Liver (tissue), 9 donors: ENCODE data around the gene LAMC3. TPM values are rescaled to one million over a fixed set of nuclear protein-coding genes. Genes with fewer than 3 reads are reported as not detected.

ENCODE experiments used
- DNase-seq: peaks from one replicate; pipeline ENCODE4 v3.0.0-alpha.2; 2017; ENCODE audit warnings: low spot score
- H3K27ac ChIP-seq, 2 donors: one replicate each; pipeline ENCODE4 v1.7.0; 2013; ENCODE audit warnings: inconsistent platforms in 2 of 2, low read length in 2 of 2, control low read depth in 1 of 2, low read depth in 1 of 2, mild to moderate bottlenecking in 1 of 2
- H3K27me3 ChIP-seq, 4 donors: one replicate each; pipeline versions ENCODE4 v1.6.1 to v1.7.0; 2013; ENCODE audit warnings: low read length in 3 of 4, inconsistent platforms in 1 of 4, mild to moderate bottlenecking in 1 of 4, moderate library complexity in 1 of 4; ENCODE audit not compliant: control insufficient read depth in 4 of 4, insufficient read depth in 4 of 4
- H3K36me3 ChIP-seq, 4 donors: one replicate each; pipeline versions ENCODE4 v1.6.1 to v1.7.0; 2013; ENCODE audit warnings: low read length in 3 of 4, mild to moderate bottlenecking in 3 of 4, low read depth in 1 of 4, moderate library complexity in 1 of 4; ENCODE audit not compliant: control insufficient read depth in 4 of 4, insufficient read depth in 3 of 4
- H3K4me1 ChIP-seq, 4 donors: one replicate each; pipeline versions ENCODE4 v1.6.1 to v1.7.0; 2013; ENCODE audit warnings: low read length in 3 of 4, mild to moderate bottlenecking in 3 of 4, moderate library complexity in 1 of 4; ENCODE audit not compliant: control insufficient read depth in 4 of 4, insufficient read depth in 4 of 4
- H3K4me3 ChIP-seq, 3 donors: one replicate each; pipeline versions ENCODE4 v1.6.1 to v1.7.0; 2013; ENCODE audit warnings: low read length in 3 of 3, control low read depth in 1 of 3, low read depth in 1 of 3, mild to moderate bottlenecking in 1 of 3
- H3K9ac ChIP-seq, 2 donors: one replicate each; pipeline ENCODE4 v1.7.0; 2013; ENCODE audit warnings: low read length in 2 of 2, mild to moderate bottlenecking in 2 of 2, moderate library complexity in 2 of 2, control low read depth in 1 of 2, low read depth in 1 of 2
- H3K9me3 ChIP-seq, 4 donors: one replicate each; pipeline versions ENCODE4 v1.6.1 to v1.7.0; 2013; ENCODE audit warnings: low read length in 3 of 4; ENCODE audit not compliant: control insufficient read depth in 4 of 4
- CTCF ChIP-seq: fragments of 150-350 bp; IDR thresholded peaks from 2 replicates; pipeline ENCODE4 v1.5.1; 2017; ENCODE audit warnings: improper control_type of control experiment, low read depth, low read length; ENCODE audit not compliant: missing input control
- EGR1 ChIP-seq, 2 donors: IDR thresholded peaks; 2 replicates each; pipeline ENCODE4 v1.6.1; 2016 to 2018; ENCODE audit warnings: antibody characterized with exemption in 2 of 2, low read depth in 2 of 2
- FOXA1 ChIP-seq: IDR thresholded peaks from 2 replicates; pipeline ENCODE4 v1.6.1; 2016; ENCODE audit warnings: antibody characterized with exemption
- GABPA ChIP-seq, 2 donors: IDR thresholded peaks in 1 of 2; conservative IDR thresholded peaks in 1 of 2; 2 replicates each; pipeline ENCODE4 v1.6.1; 2016; ENCODE audit warnings: antibody characterized with exemption in 2 of 2, mild to moderate bottlenecking in 1 of 2, moderate library complexity in 1 of 2
- HNF4G ChIP-seq: IDR thresholded peaks from 2 replicates; pipeline ENCODE4 v1.6.1; 2016; ENCODE audit warnings: antibody characterized with exemption
- JUND ChIP-seq, 2 donors: IDR thresholded peaks; 2 replicates each; pipeline ENCODE4 v1.6.1; 2016; ENCODE audit warnings: antibody characterized with exemption in 2 of 2
- NR2F2 ChIP-seq: IDR thresholded peaks from 2 replicates; pipeline ENCODE4 v1.6.1; 2016; ENCODE audit warnings: antibody characterized with exemption
- RAD21 ChIP-seq, 2 donors: IDR thresholded peaks; 2 replicates each; pipeline ENCODE4 v1.6.1; 2016; ENCODE audit warnings: antibody characterized with exemption in 2 of 2, mild to moderate bottlenecking in 2 of 2
- RXRA ChIP-seq, 2 donors: IDR thresholded peaks; 2 replicates each; pipeline ENCODE4 v1.6.1; 2017 to 2018; ENCODE audit warnings: antibody characterized with exemption in 2 of 2, mild to moderate bottlenecking in 1 of 2
- SP1 ChIP-seq: IDR thresholded peaks from 2 replicates; pipeline ENCODE4 v1.6.1; 2018; ENCODE audit warnings: antibody characterized with exemption, mild to moderate bottlenecking
- TAF1 ChIP-seq: conservative IDR thresholded peaks from 2 replicates; pipeline ENCODE4 v1.6.1; 2016; ENCODE audit warnings: antibody characterized with exemption, mild to moderate bottlenecking
- YY1 ChIP-seq: IDR thresholded peaks from 2 replicates; pipeline ENCODE4 v1.6.1; 2016; ENCODE audit warnings: antibody characterized with exemption, mild to moderate bottlenecking
- ZBTB33 ChIP-seq: IDR thresholded peaks from 2 replicates; pipeline ENCODE4 v1.6.1; 2016; ENCODE audit warnings: antibody characterized with exemption
- WGBS: extraction: QIAGEN DNeasy Blood & Tissue Kit; methylation state at CpG from one replicate; pipeline ENCODE4 v1.1.7; 2013; 5-methylcytosine and 5-hydroxymethylcytosine counted together
- polyA plus RNA-seq, 2 donors: library from polyadenylated mRNA; stranded (reverse) in 1 of 2; unstranded in 1 of 2; fragments of 200-250 nt in 1 of 2; fragments of >200 nt in 1 of 2; fragmentation: Nextera tagmentation in 1 of 2; extraction: Ambion mirVana in 1 of 2; gene quantifications; one replicate each; pipeline versions ENCODE4 v1.2.1 to v1.2.3, GENCODE V29; 2013 to 2015
- total RNA-seq, 2 donors: library from RNA; depleted of rRNA; stranded (reverse); fragments of >200 nt; gene quantifications; one replicate each; pipeline ENCODE4 v1.2.3, GENCODE V29; 2014
- TF ChIP-seq, protein P1 (sequence below): IDR thresholded peaks from 2 replicates; pipeline ENCODE4 v1.6.1; 2016; ENCODE audit warnings: antibody characterized with exemption
- TF ChIP-seq, protein P2 (sequence below): IDR thresholded peaks from 2 replicates; pipeline ENCODE4 v1.6.1; 2016; ENCODE audit warnings: antibody characterized with exemption
- donor health status: healthy.
- donor health status: healthy.
- donor health status: healthy.
- donor health status: healthy.
- donor health status: healthy.

The LAMC3 gene
- total and polyA plus RNA-seq, 4 donors: 1.4 to 5.9 (median 2.9) TPM

GRCh38 chr9:130995086-130996011 lies 13.6 kb upstream of the LAMC3 start:
- no peak for TF ChIP-seq NR2F2
- WGBS: 52% methylated on average over 15 of the region's 15 CpGs
- DNase-seq: no peak
- Histone ChIP-seq H3K4me3 (no peak overlapping the region), H3K9ac (no peak overlapping the region), H3K27me3 (peaks cover 0 to 5% (median 1%) of the 10 kb centered on the region in 4 donors), H3K4me1 (no peaks in the 10 kb centered on the region), H3K9me3 (no peaks in the 10 kb centered on the region), H3K36me3 (no peaks in the 10 kb centered on the region), H3K27ac (no peak overlapping the region)

DNA sequence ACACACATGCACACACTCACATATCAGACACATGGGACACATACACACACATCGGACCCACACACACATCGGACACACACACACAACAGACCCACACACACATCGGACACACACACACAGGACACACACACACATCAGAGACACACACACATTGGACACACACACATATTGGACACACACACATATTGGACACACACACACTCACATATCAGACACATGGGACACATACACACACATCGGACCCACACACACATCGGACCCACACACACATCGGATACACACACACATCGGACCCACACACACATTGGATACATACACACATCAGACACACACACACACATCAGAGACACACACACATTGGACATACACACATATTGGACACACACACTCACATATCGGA lies 12.8 kb upstream of the LAMC3 start:
- no peak for DNase-seq
- peaks cover 0 to 5% (median 1%) of the 10 kb centered on the region in 4 donors for H3K27me3 ChIP-seq
- no peak overlapping the region for H3K9ac ChIP-seq
- H3K27ac ChIP-seq: no peak overlapping the region
- no peaks in the 10 kb centered on the region for H3K4me1 ChIP-seq
- no peaks in the 10 kb centered on the region for H3K9me3 ChIP-seq
- WGBS: 92% methylated on average over 8 of the region's 8 CpGs
- TF ChIP-seq YY1: no peak
- no peak for TF ChIP-seq JUND (IDR thresholded peaks at IDR 0.05)
- TF ChIP-seq GABPA (IDR thresholded peaks at IDR 0.05 in 1 of 2, conservative IDR thresholded peaks at IDR 0.05 in 1 of 2): no peak
- TF ChIP-seq EGR1 (IDR thresholded peaks at IDR 0.05; ENCODE audit: low read depth in 2 of 2): no peak
- TF ChIP-seq TAF1: no peak
- TF ChIP-seq ZBTB33: no peak
- TF ChIP-seq RXRA (IDR thresholded peaks at IDR 0.05): no peak
- TF ChIP-seq RAD21 (IDR thresholded peaks at IDR 0.05): no peak
- TF ChIP-seq, protein P1, sequence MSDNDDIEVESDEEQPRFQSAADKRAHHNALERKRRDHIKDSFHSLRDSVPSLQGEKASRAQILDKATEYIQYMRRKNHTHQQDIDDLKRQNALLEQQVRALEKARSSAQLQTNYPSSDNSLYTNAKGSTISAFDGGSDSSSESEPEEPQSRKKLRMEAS: no peak
- TF ChIP-seq SP1: no peak
- H3K4me3 ChIP-seq: no peak overlapping the region
- H3K36me3 ChIP-seq: no peaks in the 10 kb centered on the region

GRCh38 chr9:130996676-130997394 lies 12.1 kb upstream of the LAMC3 start:
- TF ChIP-seq, protein P2, sequence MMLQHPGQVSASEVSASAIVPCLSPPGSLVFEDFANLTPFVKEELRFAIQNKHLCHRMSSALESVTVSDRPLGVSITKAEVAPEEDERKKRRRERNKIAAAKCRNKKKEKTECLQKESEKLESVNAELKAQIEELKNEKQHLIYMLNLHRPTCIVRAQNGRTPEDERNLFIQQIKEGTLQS: no peak
- TF ChIP-seq SP1 (no peak), EGR1 (IDR thresholded peaks at IDR 0.05; ENCODE audit: low read depth in 2 of 2) (no peak), FOXA1 (no peak), HNF4G (no peak), ZBTB33 (no peak), RAD21 (IDR thresholded peaks at IDR 0.05) (no peak), CTCF (no peak), GABPA (IDR thresholded peaks at IDR 0.05 in 1 of 2, conservative IDR thresholded peaks at IDR 0.05 in 1 of 2) (no peak), TAF1 (no peak), JUND (IDR thresholded peaks at IDR 0.05) (no peak), YY1 (no peak), NR2F2 (no peak)
- TF ChIP-seq, protein P1: no peak
- no peak overlapping the region for H3K27ac ChIP-seq
- 71% methylated on average over 14 of the region's 14 CpGs for WGBS
- no peaks in the 10 kb centered on the region for H3K4me1 ChIP-seq
- peaks cover 0 to 7% (median 3%) of the 10 kb centered on the region in 4 donors for H3K27me3 ChIP-seq
- no peaks in the 10 kb centered on the region for H3K36me3 ChIP-seq
- no peak overlapping the region for H3K9ac ChIP-seq
- DNase-seq: no peak
- H3K9me3 ChIP-seq: no peaks in the 10 kb centered on the region
- no peak overlapping the region for H3K4me3 ChIP-seq
